GM19452 (cell line): ENCODE data around the gene KISS1R.

Experiments used
- ATAC-seq: cut with Tn5 transposase; IDR thresholded peaks from one replicate; pipeline ENCODE4 v1.9.1; 2021; ENCODE audit not compliant: unreplicated experiment

Gene KISS1R

DNA sequence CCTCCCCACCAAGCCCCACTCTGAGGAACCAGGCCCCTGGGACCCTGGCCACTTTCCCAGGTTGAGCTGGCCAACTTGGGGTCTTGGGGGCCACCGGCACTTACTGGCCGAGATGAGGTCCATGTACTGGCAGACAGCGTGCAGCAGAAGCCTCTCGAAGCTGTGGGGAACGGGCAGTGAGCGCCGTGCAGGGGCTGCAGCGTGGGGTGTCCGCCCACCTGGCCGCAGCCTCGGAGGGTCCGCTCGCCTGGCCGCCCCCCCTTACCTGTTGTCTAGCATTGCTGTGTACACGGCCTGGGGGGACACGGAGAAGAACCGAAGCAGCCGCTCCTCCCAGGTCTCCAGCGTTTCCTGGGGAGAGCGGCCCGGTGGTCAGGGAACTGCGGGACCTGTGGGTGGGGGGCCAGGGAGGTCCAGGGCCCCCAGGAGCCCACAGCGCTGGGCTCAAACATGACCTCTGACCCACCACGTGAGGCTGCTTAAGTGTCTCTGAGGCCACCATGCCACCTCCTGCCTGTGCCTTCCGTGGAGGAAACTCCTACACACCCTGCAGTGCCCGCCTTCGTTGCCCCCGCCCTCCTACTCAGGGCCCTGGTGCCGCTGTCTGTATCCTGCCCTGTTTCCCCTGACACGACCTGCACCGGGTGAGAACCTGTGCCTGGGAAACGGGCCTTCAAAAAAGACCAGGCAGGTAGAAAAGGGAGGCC is 17.6 kb upstream of the KISS1R start:
- no peak for ATAC-seq

DNA sequence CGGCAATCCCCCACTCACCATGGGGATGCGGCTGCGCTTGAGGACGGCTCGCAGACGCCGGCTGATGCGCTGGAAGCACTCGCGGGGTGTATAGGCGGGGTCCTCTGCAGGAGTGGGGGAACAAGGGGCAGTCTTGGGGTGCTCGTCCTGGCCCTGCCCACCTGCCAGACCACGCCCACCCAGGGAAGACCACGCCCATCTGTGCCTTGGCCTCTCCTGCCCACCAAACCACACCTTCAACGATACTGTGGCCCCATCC is 17.2 kb upstream of the KISS1R start:
- no peak for ATAC-seq

DNA sequence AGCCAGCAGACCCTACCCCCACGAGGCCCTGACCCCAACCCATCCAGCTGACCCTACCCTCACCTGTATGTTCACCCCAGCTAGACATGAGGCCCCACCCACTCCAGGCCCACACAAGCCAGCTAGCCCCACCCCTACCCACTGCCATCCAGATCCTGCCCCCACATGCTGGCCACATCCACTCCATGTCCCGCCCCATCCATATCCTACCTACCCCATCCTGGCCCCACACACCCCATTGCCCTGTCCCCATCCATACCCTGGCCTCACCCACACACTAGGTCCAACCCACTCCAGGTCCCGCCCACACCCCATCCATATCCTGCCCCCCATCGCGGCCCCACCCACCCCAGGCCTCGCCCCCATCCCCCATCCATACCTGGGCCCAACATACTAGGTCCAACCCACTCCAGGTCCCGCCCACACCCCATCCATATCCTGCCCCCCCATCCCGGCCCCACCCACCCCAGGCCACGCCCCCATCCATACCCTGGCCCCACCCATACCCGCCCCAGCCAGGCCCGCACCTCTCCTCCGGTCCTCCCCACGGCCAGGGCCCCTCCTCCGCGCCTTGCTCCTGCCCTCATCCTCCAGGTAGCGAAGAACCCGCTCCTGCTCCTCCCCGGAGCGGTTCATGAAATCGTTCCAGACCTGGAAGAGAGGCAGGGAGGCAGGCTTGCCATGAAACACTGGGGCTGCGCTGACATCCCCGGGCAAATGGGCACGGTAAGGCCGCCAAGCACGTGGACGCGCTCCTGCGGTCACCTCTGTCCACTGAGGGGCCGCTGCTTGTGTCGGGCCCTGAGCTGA is 16.6 kb upstream of the KISS1R start:
- ATAC-seq, result no peak

DNA sequence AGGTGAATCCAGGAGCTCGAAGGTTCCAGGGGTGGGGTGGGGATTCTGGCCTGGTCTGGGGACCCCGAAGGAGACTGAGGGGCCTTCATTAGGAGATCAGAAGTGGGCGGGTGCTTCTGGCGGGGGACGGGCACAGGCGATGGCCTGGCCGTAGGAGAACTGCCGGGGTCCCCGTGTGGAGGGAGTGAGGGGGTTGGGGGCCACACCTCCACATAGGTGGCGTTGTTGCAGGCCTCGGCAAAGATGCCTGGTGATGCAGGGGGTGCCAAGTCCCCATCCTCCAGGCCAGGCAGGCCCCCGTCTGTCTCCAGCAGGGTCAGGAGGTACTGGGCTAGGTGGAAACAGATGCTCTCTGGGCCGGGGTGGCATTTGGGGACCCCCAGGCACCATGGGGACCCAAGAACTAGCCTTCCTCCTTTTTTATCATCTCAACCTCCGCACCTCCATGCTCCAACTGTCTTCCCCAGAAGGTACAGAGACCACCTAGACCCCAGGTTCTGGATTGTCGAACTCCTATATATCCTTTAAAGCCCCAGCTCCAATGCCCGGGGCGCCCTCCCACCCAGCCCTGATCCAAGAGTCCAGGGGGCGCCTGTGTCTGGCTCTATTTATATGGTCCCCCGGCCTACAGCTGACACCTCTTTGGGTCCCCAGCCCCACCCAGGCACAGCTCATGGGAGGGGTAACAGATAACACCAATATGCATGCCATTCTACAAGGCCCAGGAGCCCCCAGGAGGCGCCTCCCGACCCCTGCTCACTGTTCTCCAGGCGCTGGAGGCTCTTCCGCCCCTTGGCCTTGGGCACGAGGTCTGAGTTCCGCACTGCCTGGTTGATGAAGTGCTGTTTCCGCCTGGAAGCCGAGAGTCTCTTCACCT is 15.7 kb upstream of the KISS1R start:
- ATAC-seq, result no peak

DNA sequence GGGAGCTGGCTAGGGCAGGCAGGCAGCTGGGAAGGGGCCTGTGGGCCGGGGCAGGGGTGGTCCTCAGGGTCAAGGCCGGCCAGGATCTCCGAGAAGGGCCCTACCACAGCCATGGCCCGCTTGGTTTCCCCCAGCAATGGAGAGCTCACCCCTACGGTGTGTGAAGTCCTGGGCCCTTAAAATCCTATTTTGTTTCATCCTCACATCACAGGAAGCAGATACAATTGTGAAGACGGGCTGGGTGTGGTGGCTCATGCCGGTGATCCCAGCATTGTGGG is 15.1 kb upstream of the KISS1R start:
- ATAC-seq, result no peak

DNA sequence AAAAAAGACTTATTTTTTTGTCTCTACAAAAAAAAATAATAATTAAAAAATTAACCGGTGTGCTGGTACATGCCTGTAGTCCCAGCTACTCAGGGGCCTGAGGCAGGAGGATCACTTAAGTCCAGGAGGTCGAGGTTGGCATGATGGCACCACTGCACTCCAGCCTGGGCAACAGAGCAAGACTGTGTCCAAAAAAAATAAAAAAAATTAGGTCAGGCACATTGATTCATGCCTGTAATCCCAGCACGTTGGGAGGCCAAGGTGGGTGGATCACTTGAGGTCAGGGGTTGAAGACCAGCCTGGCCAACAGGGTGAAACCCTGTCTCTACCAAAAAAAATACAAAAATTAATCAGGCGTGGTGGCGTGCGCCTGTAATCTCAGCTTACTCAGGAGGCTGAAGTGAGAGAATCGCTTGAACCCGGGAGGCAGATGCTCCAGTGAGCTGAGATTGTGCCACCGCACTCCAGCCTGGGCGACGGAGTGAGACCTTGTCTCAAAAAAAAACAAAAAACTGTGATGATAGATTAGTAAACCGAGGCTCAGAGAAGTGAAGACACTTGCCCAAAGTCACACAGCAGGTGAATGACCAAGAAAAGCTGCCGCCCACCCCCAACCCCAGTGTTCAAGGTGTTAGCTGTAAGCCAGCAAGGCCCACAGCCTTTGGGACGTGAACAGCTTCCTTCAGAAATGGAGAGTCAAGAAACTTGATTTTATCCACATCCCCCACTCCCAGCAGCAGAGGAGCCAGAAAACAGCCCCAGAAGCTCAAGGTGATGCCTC is 14.5 kb upstream of the KISS1R start:
- ATAC-seq, result no peak

DNA sequence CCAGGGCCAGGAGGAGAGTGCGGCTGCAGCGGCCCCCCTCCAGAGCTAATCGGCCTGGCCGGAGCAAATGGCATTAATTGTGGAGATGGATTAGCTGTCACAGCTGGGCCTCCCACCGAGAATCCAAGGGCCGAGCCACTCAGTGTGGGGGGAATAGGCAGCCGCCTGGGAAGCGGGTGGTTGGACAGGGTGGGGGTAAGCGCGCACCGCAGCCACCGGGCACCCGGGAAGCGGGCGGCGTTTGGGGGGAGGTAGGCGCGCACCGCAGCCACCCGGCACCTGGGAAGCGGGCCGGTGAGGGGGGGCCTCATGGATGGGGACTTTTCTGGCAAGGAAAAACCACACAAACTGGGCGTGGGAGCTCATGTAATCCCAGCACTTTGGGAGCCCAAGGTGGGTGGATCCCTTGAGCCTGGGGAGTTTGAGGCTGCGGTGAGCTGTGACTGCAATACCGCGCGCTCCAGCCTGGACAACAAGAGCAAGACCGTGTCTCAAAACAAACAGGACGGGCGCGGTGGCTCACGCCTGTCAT is 13.8 kb upstream of the KISS1R start:
- ATAC-seq, result no peak

DNA sequence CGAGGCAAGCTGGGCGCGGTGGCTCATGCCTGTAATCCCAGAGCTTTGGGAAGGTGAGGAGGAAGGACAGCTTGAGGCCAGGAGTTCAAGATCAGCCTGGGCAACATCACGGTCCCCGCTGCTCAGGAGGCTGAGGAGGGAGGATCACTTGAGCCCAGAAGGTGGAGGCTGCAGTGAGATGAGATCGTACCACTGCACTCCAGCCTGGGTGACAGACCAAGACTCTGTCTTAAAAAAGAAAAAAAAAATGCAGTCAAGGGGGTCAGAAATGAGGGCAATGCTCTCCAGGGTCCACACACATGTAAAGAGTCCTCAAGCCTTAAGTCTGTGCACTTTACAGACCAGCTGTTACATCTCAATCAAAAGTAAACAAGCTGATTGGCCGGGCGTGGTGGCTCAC is 12.6 kb upstream of the KISS1R start:
- no peak for ATAC-seq

DNA sequence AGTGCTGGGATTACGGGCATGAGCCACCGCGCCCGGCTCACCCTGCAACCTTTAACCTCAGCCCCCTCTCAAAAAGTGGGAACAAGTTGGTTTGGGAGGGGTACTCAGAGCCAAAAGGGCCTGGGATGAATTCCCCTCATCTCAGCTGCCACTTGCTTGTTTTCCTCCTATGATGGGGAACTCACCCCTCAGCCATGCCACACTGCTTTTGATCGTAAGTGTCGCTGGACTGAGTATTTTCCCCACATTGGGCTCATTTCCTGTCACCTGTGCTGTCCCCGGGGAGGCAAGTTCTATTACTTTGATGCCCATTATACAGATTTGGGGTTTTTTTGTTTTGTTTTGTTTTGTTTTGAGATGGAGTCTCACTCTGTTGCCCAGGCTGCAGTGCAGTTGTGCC is 10.7 kb upstream of the KISS1R start:
- no peak for ATAC-seq

DNA sequence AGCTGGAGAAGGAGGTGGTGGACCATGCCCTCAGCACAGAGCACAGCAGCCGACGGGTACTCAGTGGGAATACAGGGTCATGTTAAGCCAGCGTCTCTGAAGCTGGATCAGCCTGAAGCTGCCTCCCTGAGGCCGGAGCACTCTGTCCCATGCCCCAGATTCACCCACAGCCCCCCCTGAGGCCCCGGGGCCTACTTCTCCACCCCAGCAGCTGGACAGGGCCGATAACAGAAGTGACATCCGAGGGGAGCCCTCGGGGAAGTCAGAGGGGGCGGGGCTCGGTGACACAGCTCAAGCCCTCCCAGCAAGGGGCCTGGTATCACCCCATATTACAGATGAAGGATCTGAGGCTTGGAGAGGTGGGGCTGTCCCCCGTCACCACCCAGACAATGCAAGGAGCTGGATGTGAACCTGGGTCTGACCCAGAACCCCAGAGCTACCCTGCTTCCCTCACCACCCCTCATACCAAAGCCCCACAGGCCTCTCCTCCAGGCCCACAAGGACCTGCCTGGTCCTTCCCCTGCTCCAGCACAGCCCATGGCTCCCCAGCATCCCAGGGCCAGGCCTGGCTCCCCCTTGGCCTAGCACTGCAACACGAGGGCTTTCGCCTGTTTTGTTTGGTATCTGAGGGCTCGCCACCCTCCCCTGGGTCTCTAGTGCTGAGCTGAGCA is 9.8 kb upstream of the KISS1R start:
- ATAC-seq, result no peak

DNA sequence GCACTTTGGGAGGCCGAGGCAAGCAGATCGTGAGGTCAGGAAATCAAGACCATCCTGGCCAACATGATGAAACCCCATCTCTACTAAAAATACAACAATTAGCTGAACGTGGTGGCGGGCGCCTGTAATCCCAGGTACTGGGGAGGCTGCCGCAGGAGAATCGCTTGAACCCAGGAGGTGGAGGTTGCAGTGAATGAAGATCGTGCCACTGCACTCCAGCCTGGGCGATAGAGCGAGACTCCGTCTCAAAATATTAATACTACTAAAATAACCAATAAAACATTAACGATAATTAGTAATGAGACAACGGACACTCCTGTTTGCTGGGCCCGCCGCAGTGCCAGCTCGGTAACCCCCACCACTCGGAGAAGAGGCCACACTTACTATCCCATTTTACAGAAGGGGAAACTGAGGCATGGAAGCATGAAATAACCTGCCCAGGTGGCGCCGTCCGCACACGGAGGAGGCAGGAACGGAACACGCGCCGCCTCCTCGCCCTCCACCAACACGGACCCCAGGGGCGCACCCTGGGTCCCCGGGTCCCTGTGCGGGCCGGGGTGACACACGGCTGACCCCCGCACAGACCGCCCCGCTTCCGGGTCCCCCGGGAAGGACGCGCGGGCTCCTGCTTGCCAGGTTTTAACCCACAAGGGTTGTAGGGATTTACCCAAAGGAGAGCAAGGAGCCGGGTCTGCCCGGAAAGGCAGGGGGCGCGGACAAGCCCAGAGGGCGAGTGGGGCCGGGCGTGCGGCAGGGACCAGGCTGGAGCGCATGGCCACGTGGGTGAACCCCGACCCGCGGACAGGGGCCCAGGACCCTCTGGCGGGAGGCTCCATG is 5.7 kb upstream of the KISS1R start:
- ATAC-seq, result no peak

DNA sequence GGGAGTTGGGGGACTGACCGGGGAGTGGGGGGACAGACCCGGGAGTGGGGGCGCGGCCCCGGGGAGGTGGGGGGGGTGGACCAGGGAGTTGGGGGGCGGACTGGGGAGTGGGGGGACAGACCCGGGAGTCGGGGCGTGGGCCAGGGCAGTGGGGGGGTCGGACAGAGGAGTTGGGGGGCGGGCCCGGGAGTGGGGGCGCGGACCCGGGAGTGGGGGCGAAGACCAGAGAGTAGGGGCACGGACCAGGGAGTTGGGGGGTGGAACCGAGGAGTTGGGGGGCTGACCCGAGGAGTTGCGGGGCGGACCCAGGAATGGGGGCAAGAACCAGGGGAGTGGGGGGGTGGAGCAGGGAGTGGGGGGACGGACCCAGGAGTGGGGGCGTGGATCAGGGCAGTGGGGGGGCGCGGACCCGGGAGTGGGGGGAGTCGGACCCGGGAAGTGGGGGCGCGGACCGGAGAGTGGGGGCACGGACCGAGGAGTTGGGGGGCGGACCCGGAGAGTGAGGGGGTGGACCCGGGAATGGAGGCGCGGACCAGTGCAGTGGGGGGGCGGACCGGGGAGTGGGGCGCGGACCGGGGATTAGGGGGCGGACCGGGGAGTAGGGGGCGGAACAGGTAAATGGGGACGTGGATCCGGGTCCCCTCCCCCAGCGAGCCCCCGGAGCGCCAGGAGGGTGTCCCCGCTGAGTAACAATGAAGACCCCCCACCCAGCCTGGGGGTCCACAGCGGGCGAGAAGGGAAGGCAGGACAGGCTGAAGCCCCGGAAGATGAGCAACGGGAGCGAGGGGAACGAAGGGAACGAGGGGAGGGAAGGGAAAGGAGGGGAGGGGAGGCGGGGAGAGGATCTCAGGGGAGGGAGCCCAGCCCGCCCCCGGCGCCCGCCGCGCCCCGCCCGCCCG is 4.7 kb upstream of the KISS1R start:
- no peak for ATAC-seq

DNA sequence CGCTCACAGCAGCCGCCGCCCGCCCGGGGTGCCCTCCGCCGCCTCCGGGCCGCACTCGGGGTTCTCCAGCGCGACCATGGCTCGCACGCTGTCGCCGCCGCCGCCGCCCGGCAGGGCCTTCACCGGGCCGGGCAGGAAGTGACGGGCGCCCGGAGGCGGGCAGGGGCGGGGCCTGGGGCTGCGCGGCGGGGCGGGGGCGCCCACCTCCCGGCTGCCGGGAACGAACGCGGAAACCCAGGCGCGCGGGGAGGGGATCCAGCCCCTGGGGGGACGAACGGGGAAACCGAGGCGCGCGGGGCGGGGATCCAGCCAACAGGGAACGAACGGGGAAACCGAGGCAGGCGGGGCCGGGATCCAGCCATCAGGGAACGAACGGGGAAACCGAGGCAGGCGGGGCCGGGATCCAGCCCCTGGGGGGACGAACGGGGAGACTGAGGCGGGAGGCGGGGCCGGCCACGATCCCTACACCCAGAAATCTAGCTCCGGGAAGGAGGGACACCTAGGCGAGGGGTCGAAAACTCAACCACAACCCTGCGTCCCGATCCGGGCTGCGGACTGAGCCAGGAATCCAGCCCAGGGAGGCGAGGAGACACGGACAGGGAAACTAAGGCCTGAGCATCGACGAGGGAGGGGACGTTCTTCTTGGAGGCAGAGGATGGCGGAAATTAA is 3.9 kb upstream of the KISS1R start, which contains the start of gene R3HDM4:
R3HDM4 (minus strand) TSS at position 140 of the 669 bp plus-strand sequence; CDS start at position 78, 62 bp downstream.
- ATAC-seq, result peak; percentile 47

DNA sequence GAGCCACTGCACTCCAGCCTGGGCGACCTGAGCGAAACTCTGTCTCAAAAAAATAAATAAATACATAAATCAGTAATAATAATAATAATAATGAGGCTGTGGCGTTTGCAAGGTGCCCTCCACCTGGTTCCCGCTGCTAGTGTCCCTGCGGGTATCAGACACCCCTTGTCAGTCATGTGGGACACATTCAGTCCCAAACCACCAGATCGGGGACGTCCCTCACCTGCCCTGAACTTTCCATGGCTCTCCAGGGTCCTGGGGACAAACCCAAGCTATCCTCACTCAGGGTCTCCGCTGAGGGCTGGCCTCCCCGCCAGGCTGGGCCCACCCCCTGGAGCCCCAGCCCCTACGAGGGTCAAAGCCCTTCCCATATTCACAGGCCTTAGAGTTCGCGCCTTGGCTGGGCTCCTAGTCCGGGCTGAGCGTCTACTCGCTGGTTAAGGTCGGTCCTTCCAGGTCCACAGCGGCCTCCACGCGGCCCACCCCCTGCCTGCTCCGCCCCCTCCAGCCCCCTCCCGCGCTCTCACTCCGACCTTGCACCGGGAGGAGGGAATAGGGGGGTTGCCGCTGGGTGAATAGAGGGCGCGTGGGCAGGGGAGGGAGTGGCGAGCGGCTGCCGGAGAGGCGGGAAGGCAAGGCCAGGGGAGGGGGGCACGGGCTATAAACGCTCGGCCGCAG is 349 bp upstream of the KISS1R start:
- ATAC-seq, result no peak

DNA sequence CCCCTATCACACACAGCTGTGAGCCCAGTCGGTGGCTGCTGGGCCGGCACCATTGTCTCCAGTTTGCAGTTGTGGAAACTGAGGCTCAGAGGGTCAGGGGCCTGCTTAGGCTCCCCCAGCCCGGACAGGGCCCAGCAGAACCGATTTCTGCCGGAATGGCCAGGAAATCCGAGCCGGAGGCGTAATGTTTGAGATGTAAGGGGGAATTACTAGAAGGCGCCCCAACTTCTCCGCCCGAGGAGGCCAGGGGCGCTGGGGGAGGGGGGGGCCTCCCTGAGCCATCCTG is 962 bp downstream of the KISS1R start:
- no peak for ATAC-seq

DNA sequence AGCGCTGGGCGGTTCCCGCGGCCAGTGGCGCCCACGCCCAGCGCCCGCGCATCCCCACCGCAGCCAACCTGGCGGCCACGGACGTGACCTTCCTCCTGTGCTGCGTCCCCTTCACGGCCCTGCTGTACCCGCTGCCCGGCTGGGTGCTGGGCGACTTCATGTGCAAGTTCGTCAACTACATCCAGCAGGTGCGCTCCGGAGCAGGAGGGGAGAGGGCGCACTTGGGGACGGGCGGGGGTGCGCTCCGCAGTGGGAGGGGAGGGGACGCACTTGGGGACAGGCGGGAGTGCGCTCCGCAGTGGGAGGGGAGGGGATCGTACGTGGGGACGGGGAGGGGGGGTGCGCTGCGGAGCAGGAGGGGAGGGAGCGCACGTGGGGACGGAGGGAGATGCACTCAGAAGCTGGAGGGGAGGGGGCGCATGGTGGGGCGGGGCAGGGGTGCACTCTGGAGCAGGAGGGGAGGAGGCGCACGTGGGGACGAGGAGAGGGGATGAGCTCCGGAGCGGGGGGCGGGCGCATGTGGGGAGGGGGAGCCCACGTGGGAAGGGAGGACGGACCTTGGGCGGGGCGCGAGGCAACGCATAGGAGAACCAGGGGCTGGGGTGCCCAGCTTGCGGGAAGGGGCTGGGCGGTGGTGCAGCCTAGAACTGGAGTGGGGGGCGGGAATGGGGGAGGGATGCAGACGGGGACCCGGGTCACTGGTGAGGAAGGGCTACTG is 1.5 kb downstream of the KISS1R start:
- no peak for ATAC-seq
